Skin epidermis (tissue), 12 donors: ENCODE measurements around the gene KCNN3.

Source experiments
- H3K27ac ChIP-seq, 21 experiments: fragments of 200-600 bp; sonication (generic) in 11 of 21; one replicate each; pipeline ENCODE4 v1.5.0; 2020; ENCODE audit warnings: mild to moderate bottlenecking in 3 of 21, inconsistent platforms in 2 of 21, moderate library complexity in 2 of 21
- H3K4me3 ChIP-seq, 7 experiments: fragments of 200-600 bp; sonication (generic) in 2 of 7; one replicate each; pipeline ENCODE4 v1.5.0; 2020; ENCODE audit warnings: inconsistent platforms in 2 of 7, mild to moderate bottlenecking in 2 of 7, moderate library complexity in 1 of 7

The KCNN3 gene

DNA sequence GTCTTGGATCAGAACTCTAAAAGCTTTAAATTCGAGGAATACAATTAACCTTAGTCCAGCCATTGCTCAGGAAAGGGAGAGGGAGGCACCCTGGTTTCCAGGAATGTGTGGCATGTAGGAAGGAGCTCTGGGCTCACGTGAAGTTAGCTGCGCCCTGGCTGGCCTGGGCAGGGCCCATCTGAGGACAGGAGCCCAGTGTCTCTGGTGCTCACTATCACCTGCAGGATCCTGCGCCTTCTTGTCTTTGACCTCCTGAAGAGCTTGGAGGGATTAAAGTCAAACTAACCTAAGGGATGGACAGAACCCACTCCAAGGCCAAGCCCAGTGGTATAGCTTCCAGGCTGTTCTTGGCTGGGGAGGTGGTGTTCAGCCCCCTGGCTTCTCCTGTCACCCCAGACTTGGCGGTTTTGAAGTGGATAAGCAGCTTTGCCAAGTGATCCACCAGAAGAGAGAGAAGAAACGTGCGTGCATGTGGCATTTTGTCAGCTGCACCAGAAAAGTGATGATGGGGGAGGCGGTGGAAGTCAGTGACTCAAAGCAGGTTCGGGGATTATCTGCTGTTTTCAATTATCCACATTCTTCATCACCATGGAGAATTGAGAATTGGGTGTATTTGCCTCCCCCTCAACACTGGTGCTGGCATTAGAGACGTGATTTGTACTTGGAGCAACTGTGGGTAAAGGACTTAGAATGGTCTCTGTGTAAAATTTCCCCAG, 11.9 kb upstream of the KCNN3 start:
- no peak overlapping the region for H3K27ac ChIP-seq

DNA sequence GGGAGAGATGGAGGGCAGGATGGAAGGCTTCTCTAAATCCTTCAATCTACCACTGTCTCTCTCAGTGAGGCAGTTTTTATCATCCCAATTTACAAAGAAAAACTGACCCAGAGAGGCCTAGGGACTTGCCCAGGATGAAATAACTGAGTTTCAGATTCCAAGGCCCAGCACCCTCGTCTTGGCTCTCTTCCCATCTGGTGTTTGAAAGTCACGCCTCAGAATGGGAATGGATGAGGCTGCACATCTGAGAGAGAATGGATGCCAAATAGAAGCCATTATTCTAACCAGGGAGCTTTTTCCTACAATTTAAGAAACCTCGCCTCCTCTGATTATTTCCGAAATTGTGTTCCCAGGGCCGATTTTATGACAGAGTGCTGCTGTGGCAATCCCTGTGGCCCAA, 10.6 kb upstream of the KCNN3 start:
- no peak overlapping the region for H3K4me3 ChIP-seq
- H3K27ac ChIP-seq: no peak overlapping the region

More for the DNA sequence above, 11.9 kb upstream of the KCNN3 start:
- no peak overlapping the region for H3K4me3 ChIP-seq

DNA sequence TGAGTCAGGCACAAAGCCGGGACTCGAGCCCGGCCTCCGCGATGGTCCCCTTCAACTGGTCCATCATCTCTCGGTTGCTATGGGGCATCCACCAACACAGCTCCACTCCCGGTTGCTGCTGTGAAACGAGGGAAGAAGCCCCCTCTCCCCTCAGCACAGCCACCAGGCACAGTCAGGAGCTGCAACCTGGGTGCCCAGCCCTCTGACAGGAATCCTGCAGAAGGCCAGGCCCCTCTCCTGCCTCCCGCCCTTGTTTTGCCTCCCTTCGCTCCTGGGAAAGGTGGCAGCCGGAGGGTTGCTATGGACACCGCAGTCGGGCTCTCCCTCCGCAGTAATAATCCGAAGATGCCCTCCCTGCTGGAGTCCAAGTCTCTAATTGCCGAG, 8.9 kb upstream of the KCNN3 start:
- Histone ChIP-seq H3K4me3 (no peak overlapping the region), H3K27ac (no peak overlapping the region)

DNA sequence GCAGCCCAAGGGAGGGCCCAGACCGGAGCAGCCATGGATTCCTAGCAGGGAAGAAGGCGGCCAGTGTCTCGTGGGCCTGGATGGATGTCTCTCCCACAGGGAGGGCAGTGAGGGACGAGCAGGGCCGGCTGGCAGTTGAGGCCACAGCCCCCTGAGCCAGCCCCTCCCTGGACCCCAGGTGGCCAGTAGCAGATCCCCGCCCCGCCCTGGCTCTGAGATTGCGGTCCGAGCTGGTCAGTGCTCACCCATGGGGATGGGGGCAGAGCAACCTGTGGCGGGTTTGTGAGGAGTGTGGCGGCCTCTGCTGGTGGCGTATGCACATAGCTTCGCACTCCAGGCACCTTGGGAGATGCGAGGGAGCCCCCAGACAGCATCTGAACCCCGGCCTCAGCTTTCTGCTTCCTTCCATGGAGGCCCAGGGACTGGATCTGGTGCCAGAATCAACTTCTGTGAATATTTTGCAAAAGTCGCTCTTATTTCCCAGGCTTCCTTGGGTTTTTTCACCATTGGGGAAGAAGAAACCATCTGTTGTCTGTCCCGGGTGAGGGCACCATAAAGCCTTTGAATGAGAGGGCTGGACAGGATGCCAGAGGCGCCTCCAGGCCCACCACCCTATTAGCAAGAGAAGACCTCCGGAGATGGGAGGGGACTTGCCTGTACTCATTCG, 8.4 kb upstream of the KCNN3 start:
- no peak overlapping the region for H3K27ac ChIP-seq

DNA sequence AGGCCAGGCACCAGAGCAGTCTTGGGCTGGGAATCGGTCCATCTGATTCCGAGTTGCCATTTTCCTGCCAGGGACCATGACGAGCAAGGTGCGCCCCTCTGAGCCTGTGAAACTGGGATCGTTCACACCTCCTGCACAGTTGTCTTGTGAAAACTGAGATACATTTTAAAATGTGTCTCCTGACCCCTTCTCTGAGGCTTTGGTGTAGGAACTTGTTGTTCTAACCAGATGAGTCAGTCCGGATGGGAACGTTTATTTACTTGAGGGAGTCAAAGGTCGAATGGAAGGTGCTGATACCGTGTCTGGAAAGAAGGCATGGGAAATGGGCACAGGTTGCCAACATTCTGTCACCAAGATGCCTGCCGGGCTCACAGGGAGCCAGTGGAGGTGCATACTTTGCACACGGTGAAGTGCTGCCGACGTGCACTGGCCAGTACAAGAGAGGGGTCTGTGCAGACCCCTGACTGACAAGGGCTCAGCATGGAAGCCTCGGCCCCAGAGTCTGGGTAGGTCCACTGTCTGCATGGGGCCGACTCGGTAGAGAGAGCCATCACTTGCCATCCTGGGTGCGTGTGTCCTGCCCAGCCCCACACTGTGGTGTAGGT, 7.4 kb upstream of the KCNN3 start:
- H3K4me3 ChIP-seq: no peak overlapping the region
- no peak overlapping the region for H3K27ac ChIP-seq

More for the DNA sequence above, 8.4 kb upstream of the KCNN3 start:
- H3K4me3 ChIP-seq: no peak overlapping the region

DNA sequence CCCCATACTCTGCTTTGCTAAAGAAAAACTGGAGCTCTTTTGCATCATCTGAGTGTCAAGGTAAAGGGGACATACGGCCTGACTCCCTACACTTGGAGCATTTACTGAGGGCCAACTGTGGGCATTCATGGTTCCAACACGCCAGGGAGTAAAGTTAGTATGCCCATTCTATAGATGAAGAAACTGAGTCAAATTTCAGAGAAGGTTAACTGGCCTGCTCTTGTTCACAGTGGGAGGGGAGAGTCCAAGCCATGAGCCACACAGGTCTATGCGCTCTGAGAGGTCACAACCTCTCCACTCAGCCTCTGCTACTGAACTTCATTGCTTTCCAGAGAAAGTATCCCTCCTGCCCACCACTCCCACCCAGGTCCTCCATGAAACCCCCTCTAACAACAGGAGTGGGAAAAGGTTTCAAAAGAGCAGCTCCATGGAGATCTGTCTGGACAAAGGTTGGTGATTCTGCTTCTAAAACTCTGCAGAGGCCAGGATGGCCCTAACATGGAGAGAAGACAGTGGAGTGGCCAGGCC, 6.8 kb upstream of the KCNN3 start:
- H3K27ac ChIP-seq: no peak overlapping the region
- H3K4me3 ChIP-seq: no peak overlapping the region

DNA sequence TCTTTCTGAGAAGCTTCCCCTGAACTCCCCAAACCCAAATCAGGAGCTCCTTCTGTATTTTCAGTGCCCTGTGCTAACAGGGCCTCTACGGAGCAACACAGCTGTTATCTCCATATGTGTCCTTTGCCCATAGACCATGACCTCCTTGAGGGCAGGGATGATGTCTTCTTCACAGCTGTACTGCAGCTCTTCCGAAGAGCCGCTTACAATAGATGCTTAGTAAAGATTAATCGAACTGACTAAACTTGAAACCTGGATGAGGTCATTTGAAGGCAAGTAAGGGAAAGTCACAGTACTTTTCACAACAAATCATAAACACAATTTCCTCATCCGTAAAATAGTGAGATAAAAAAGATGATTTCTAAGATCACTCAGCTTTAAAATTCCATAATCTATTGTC, 4.4 kb upstream of the KCNN3 start:
- Histone ChIP-seq H3K4me3 (no peak overlapping the region), H3K27ac (no peak overlapping the region)

DNA sequence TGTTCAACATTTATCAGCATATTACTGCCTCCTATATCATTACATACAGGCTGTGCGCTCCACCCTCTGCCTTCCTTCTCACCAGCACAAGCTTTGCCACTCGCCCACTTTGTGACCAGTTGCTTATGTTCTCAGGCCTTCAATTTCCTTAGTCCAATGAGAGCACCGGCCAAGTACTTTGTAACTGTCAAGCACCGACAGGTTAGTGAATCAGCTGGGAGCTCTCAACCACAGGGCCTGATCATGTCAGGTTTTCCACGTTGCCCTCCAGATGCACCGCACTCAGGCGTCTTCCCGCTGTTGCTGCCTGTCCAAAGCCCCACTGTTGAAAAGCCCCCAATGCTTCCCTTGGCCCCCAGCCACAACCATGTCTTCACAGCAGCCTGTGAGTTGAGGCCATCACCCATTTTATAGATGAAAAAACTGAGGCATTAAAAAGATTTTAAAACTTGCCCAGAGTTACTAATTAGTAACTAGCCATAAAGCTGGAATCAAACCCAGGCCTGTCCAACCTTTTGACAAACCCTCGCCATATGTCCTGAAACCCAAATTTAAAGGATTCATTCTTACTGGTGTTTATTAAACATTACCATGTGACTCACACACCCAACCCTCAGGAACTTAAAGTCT, 3.4 kb upstream of the KCNN3 start:
- Histone ChIP-seq H3K27ac (no peak overlapping the region), H3K4me3 (no peak overlapping the region)

DNA sequence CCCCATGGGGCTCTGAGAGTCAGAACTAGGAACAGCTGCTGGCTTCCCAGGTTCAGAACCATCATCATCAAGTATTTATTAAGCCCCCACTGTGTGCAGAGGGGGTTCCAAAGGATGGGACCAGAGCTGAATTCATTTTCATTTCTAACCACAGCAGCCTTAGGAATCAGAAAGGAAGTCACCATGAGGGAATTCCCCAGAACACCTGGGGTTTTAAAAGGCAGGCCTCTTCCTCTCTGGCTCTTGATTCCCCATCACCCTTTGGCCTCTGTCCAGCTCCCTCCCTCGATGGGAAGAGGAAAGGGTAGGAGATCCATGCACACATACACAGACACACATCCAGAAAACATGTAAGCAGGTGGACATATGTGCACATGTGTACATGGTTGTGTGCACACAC, 1.3 kb upstream of the KCNN3 start:
- Histone ChIP-seq H3K27ac (no peak overlapping the region), H3K4me3 (no peak overlapping the region)

DNA sequence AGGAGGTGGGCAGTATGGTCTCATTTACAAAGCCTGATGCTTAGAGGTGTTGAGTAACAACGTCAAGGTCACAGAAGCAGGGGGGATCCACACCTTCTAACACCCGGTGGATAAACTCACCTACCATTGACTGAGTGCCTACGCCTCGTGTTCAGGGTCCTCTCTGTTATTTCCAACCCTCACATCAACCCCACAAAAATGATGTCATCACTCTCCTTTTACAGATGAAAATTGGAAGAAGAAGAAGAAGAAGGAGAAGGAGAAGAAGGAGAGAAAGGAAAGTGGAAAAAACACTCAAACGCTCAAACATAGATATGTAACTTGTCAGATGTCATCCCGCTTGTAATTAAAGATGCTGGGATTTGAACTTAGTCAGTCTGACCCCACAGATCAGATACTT, 653 bp upstream of the KCNN3 start:
- Histone ChIP-seq H3K4me3 (no peak overlapping the region), H3K27ac (no peak overlapping the region)

DNA sequence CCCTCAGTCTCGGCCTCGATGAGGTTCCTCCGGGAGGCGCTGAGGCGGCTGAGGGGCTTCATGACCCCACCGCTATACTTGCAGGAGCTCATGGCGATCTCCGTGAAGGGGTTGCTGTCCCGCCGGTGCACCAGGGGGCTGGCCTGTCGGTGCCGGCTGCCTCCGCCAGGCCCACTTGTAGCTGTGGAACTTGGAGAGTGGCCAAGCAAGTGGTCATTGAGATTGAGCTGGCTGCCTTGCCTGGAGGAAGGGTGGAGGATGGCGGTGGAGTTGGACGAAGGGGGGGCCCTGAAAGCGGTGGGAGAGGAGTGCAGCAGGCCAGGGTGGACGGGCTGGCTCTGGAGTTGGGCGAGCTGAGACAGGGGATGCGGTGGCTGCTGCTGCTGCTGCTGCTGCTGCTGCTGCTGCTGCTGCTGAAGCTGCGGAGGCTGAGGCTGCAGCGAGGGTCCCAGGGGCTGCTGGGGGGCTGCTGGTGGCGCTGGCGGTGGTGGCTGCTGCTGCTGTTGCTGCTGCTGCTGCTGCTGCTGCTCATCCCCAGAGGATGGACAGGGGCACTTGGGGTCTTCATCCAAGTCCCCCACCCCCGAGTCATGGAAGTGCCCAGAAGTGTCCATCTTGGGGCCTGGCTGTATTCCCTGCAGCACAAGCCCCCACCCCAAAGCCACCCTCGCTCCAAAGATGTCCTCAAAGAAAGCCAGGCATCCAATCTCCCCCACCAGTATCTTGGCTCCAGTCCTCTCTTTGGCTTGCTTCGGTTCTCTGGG, 548 bp downstream of the KCNN3 start:
- peak overlapping the region in 2 of 21 experiments; percentile 23 to 44 for H3K27ac ChIP-seq

DNA sequence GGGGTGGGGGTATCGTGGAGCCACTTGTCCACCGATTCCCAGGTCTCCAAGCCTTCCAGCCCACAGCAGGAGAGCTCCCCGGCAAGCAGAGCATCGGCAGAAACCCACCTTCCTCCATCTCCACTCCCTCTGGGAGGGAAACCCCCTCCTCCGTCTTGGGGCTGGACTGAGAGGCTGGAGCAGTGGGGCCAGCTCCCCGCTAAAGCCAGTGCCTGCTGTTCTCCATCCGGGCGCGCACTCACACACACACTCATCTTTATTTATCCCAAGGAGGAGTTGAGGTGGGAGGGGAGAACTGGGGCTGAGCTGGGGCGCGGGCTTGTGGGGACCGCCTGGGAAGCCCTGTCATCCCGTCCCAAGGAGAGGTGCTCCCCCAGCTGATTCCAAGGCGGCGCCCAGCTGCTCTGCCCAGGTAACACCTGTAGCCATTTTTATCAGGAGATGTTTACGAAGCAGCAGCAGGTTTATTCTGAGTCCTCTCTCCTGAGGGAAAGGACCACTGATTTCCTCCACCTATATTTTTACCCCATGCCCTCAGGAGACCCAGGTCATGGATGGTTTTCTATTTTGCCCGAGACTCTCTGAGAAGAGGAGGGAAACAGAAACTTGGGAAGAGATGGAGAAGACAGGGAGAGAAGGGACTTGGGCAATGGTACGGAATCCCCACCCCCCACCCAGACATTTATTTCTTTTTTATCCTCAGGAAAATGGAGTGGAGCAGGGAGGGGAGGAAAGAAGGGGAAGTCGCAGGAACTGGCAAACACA, 2.1 kb downstream of the KCNN3 start:
- Histone ChIP-seq H3K27ac (no peak overlapping the region), H3K4me3 (peak overlapping the region in 3 of 7 experiments; percentile 2 to 30 (median 20))

More for the DNA sequence above, 548 bp downstream of the KCNN3 start:
- peak overlapping the region; percentile 2 to 30 (median 20) for H3K4me3 ChIP-seq

DNA sequence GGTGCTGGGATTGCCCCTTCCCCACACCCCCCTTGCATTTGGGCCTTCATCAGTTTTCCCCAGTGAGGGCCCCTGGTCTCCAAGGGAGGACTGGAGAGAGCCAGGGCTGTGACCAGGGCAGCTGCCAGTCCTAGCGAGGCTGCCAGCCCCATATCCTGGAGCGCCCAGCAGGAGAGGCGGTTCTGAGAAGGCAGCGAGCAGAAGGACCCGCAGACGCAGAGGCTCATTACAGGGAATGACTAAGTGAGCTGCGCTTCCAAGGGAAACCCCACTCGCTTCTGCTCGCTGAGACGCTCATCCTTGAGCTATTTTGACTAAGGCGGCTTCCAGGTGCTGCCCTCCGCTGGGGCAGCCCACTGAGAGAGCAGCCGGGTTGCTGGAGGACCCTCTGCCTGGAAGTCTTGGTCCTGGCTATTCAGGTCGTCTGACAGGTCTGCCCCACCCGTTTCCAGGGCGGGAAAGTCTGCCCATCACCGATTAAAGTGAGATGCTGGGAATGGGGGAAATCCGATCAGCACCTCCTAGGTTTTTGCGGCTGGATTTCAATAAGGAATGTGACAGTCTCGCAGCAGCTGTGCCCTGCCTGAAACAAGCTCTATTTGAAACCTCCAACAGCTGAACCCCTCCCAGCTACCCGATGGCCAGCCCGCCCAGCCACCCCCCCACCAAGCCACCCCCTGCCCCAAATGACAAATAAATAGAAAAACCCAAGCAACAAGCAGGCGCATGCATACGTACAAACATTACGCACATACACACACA, 2.8 kb downstream of the KCNN3 start:
- Histone ChIP-seq H3K27ac (no peak overlapping the region), H3K4me3 (peak overlapping the region in 2 of 7 experiments; percentile 2 to 7)

DNA sequence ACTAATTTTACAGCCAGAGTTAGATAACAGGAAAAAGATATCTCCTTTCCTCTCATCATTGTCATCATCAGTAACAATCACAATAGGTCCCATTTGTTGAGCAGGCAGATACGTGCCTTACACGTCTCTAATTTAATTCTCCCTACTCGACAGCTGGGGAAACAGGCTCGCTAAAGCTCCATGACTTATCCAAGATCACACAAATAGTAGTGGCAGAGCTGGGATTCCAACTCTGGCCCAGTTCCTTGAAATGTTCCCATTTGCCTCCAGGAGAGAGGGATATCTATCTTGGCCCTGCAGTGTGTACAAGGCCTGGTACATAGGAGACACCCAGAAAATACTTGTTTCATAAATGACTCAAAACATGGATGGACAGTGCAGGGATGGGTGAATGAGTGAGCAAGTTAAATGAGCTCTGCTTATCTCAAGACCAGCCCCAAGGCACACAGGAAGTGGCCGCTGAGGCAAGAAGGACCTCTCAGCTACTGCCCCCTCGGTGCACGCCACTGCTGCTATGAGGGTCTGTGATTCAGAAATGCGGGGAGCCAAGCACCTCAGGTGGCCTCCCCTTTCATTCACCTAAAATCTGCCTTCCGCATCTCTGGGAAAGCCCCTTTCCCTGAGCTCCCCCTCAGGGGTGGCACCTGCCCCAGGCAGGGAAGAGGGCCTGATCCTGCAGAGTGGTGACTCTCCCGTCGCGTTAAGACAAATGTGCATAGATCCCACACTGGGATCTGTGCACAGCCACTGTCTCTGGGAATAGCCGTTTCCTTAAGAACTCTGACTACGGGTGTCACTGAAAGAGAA, 3.6 kb downstream of the KCNN3 start:
- H3K27ac ChIP-seq: no peak overlapping the region

DNA sequence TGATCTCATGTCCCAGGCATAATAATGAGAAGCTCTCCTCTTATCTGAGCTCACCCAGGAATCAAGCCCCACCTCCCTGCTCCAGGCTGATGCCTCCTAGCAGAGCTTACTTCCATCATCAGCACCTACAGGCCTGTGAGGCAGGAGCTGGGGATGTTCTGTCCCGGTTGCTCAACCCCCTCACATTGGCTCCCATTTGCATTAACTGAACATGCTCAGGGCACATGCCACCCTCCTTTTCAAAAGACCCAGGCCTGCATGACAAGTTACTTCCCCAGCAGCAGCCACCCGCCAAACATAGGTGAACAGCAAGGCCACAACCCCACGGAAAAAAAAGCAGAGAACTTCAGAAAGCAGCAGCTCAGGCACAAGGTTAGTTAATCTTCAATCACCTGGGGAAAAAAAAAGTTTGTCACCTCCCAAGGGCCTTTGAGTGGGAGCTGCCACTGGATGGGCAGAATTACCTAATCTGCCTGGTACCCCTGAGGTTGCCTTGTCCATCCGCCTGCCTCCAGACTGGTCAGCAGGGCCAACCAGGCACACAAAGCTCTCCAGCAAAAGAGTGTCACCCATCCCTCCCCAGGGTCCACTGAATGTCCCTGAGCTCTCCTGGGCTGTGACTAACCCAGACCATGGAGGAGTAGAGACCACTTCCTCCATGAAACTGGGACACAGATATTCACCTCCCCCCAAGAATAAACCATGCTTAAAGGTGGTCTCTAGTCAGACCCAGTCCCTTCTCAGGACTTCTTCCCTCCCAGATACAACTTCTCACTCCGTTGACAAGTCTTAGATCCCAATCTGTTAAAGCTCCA, 4.4 kb downstream of the KCNN3 start:
- H3K4me3 ChIP-seq: no peak overlapping the region

More for the DNA sequence above, 3.6 kb downstream of the KCNN3 start:
- no peak overlapping the region for H3K4me3 ChIP-seq

DNA sequence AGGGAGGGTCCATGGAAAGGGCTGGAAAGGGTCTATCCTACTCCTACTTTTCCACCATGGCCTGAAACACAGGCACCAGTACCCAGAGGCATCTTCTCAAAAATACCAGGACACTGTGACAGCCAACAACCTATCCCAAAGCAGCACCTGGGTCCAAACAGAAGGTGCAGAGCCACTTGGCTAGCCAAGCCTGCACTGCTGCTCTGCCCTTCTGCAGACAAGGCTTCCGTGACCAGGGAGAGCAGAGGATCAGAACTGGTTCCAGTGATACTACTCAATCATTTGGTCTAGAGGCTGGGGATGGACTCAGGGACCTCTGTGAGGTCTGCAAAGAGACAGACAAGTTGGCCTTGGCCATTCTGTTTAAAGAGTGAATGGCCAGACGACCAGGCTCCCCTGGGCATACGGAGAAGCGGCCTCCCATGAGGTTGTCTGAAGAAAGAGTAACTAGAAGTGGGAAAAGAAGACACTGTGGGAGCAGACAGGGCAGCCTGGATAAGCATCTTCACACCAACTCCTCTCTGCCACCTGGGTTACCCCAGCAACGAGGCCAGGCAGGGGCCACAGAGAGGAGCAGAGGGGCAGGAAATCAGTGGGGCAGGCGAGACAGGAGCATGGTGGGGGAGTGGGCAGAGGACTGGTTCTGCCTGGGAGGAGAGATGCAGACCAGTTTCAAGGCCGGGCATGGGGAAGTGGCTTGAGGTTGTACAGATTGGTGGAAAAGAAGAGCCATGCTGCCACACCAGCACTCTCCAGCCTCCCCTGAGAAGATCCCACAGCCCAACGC, 5.7 kb downstream of the KCNN3 start:
- no peak overlapping the region for H3K27ac ChIP-seq
- no peak overlapping the region for H3K4me3 ChIP-seq

More for the DNA sequence above, 4.4 kb downstream of the KCNN3 start:
- H3K27ac ChIP-seq: no peak overlapping the region
